HEK293T (cell line): Measurements from ENCODE around the gene IQCC.

Source experiments
- FOXA1 ChIP-seq: fragments of 450-650 bp; IDR thresholded peaks from 2 replicates; pipeline ENCODE4 v1.6.1; 2016; ENCODE audit warnings: mild to moderate bottlenecking
- HDGF ChIP-seq: fragments of 450-650 bp; IDR thresholded peaks from 2 replicates; pipeline ENCODE4 v1.6.1; 2017; ENCODE audit warnings: antibody characterized with exemption, borderline replicate concordance
- L3MBTL2 ChIP-seq: fragments of 450-650 bp; conservative IDR thresholded peaks from 2 replicates; pipeline ENCODE4 v1.6.1; 2016; ENCODE audit warnings: mild to moderate bottlenecking
- SP1 ChIP-seq: fragments of 450-650 bp; IDR thresholded peaks from 2 replicates; pipeline ENCODE4 v1.6.1; 2017
- ZNF384 ChIP-seq: fragments of 450-650 bp; IDR thresholded peaks from 2 replicates; pipeline ENCODE4 v1.6.1; 2016
- TF ChIP-seq, protein P1 (sequence below): fragments of 450-650 bp; IDR thresholded peaks from 2 replicates; pipeline ENCODE4 v1.6.1; 2016

DNA sequence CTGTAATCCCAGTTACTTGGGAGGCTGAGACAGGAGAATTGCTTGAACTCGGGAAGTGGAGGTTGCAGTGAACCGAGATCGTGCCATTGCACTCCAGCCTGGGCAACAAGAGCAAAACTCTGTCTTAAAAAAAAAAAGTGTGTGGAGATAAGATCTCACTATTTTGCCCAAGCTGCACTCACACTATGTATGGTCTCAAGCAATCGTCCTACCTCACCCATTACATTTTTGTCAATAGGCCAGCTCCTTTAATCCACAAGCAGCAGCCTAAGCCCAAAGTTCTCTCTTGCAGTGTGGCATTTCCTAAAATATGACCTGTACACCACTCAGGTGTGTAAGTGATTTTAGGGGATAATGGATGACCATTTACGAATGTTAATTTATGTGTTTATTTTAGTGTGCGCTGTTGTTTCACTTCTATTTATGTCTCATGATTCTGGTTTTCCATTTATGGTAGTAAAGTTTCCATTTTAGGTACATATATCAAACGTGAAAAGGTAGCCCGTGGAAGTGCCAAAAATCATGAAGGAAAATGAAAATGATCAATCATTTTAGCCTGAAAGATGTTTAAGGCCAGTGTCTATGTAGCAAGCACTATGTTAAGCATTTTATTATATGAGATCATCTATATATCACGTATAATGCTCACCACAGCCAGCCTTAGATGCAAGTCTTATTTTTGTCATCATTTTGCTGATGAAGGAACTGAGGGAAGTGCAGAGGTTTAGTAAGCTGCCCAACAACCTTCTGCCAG lies 51.2 kb downstream of the IQCC start:
- TF ChIP-seq SP1 (no peak), HDGF (no peak), L3MBTL2 (no peak), ZNF384 (no peak), FOXA1 (no peak)
- TF ChIP-seq, protein P1, sequence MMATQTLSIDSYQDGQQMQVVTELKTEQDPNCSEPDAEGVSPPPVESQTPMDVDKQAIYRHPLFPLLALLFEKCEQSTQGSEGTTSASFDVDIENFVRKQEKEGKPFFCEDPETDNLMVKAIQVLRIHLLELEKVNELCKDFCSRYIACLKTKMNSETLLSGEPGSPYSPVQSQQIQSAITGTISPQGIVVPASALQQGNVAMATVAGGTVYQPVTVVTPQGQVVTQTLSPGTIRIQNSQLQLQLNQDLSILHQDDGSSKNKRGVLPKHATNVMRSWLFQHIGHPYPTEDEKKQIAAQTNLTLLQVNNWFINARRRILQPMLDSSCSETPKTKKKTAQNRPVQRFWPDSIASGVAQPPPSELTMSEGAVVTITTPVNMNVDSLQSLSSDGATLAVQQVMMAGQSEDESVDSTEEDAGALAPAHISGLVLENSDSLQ = no peak
